NCI-H2196 treated with DMSO at 0.1 percent for 48 hours (cell line): ENCODE data around the gene RASIP1.

Experiments used
- DNase-seq: peaks from one replicate; lab custom pipeline; 2025; ENCODE audit not compliant: unreplicated experiment; lab: John Stamatoyannopoulos, UW

Gene RASIP1

DNA sequence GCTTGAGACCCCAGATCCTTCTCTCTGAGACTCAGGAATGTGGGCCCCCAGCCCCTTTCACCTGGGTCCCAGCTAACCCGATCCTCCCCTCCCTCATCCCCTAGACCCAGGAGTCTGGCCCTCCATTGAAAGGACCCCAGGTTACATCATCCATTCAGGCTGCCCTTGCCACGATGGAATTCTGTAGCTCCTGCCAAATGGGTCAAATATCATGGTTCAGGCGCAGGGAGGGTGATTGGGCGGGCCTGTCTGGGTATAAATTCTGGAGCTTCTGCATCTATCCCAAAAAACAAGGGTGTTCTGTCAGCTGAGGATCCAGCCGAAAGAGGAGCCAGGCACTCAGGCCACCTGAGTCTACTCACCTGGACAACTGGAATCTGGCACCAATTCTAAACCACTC, 15.4 kb upstream of the RASIP1 start:
- DNase-seq: no peak

DNA sequence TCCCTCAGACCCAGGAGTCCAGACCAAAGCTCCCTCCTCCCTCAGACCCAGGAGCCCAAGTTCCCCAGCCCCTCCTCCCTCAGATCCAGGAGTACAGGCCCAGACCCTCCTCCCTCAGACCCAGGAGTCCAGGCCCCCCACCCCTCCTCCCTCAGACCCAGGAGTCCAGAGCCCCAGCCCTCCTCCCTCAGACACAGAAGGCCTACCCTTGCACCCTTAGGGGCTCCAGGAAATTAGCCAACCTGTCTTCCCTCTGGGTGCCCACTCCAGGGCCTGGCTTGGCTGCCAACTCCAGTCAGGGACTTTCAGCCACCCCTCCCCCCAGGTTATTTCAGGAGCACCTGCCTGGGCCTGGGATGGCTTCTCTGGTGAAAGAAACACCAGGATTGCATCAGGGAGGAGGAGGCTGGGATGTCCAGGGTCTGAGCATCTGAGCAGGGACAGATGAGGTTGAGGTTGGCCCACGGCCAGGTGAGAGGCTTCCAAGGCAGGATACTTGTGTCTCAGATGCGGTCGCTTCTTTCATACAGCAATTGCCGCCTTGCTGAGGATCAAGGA, 14.8 kb upstream of the RASIP1 start, which contains the start of gene FGF21:
FGF21 (plus strand) TSS at position 441 of the 558 bp plus-strand sequence. CDS start 713 bp downstream, outside the sequence.
- DNase-seq: peak; percentile 67

- peak; percentile 94 for DNase-seq
Observed at GRCh38 chr19:48752496-48753365, 12.3 kb upstream of the RASIP1 start, which contains the start of gene FUT1. TSS of gene FUT1 (minus strand) at chr19:48752641. CDS start at chr19:48751281, 1,360 bp downstream.

DNA sequence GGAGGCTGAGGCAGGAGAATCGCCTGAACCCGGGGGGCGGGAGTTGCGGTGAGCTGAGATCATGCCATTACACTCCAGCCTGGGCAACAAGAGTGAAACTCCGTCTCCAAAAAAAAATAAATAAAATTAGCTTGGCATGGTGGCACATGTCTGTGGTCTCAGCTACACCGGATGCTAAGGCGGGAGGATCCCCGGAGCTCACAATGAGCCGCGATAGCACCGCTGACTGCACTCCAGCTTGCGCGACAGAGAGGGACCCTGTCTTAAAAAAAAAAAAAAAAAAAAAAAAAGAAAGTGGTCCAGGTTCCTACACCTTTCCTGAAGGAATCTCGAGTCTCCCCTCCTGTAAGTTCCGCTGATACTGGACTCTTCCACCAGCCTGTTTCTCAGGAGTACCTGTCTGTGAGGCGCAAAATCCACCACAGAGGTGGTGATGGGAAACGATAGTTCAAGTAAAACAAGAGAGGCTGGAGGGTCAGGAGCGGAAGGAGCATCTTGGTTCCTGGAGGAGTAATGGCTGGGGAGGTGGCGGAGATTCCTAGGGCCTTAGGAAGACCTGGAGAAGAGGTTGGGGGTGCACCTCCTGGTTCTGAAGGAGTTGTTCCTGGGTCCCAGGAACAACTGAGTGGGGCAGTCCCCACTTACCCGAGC, 11.6 kb upstream of the RASIP1 start:
- no peak for DNase-seq

- DNase-seq: no peak
Observed at GRCh38 chr19:48750771-48751504, 10.5 kb upstream of the RASIP1 start.

- no peak for DNase-seq
Observed at GRCh38 chr19:48750351-48750750, 9.9 kb upstream of the RASIP1 start.

DNA sequence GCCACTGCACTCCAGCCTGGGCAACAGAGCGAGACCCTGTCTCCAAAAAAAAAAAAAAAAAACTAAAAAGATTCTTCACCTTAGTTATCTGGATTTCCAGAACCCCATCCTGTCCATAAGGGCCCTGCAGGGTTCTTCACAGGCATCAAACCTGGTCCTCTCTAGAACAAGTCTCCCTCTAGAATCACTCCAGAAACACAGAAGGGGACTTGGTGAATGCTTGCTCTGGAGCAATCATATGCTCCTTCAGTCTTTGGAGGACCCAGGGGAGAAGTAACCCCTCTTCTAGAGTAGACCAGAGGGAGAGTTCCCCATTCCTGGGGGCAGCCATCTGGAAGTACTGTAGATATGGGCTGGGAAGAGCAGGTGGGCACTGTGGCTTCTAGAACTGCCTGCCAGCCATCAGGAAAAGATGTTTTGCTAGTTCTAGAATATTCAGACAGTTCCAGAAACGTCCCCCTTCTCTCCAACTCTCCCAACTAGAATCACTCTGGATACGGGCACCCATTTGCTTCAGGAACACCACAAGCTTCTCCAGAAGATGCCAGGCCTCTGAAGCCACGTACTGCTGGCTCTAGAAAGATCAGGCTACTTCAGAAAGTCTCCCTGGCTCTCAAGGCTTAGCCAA, 9.3 kb upstream of the RASIP1 start:
- no peak for DNase-seq

DNA sequence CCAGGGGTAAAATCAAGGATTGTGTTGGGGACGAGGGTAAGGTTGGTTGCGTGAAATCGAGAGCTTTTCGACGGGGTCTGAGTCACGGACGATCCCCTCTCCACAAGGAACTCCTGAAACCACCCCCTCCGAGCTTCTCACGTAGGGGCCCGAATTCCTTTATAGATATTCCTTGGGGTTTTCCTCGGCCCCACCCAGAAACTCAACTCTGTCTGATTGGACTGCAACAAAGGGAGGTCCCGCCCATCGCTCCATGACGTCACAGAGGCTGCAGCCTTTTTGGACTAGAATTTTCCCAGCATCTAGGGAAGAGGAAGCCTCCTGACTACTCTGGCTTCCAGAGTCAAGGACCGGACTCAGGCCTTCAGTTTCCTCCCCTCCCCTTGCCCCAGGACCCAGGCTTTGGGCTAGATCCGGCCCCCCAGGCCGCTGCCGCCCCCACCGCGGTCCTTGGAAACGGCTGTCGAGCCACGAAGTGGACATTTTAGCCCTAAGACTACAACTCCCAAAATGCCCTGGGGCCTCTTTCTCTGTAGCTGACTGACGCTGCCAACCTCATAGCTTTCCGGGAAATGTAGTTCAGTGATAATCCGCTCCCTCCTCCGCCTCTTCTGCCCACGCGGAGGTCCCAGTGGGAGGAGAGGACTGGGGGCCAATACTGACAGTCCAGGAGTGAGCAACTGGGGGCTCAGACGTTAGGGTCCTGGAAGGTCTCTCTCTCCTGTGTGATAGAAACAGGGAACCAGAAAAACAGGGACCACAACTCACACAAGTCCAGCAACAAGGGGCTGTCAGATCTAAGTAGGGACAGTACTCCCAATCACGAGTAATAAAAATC, 6.5 kb upstream of the RASIP1 start, which contains the start of gene IZUMO1:
IZUMO1 (minus strand) TSS at position 172 of the 838 bp plus-strand sequence. CDS start 1,050 bp downstream, outside the sequence.
- DNase-seq: no peak

DNA sequence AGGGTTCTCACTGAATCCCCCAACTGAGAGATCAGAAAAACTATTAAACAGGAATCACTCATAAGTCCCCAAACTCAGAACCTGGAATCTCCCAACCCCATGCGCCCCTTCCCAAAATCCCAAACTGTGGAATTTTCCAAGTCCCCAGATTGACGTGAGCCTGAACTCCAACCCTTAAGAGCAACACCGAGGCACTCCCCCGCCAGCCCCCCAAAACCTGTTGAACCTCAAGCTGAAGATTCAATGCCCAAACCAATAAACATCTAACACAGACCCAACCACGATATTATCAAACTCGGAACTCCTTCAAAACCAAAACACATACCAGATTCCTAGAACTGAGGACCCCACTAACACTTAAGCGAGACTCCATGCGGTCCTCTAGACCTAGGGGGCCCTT, 5.7 kb upstream of the RASIP1 start:
- DNase-seq: no peak

- peak; percentile 43 for DNase-seq
Observed at GRCh38 chr19:48745208-48745995, 5.0 kb upstream of the RASIP1 start.

GRCh38 chr19:48742096-48742495, 1.7 kb upstream of the RASIP1 start:
- no peak for DNase-seq

- DNase-seq: no peak
Observed at GRCh38 chr19:48741129-48741999, 954 bp upstream of the RASIP1 start.

GRCh38 chr19:48739404-48740163, 826 bp downstream of the RASIP1 start:
- DNase-seq: no peak

DNA sequence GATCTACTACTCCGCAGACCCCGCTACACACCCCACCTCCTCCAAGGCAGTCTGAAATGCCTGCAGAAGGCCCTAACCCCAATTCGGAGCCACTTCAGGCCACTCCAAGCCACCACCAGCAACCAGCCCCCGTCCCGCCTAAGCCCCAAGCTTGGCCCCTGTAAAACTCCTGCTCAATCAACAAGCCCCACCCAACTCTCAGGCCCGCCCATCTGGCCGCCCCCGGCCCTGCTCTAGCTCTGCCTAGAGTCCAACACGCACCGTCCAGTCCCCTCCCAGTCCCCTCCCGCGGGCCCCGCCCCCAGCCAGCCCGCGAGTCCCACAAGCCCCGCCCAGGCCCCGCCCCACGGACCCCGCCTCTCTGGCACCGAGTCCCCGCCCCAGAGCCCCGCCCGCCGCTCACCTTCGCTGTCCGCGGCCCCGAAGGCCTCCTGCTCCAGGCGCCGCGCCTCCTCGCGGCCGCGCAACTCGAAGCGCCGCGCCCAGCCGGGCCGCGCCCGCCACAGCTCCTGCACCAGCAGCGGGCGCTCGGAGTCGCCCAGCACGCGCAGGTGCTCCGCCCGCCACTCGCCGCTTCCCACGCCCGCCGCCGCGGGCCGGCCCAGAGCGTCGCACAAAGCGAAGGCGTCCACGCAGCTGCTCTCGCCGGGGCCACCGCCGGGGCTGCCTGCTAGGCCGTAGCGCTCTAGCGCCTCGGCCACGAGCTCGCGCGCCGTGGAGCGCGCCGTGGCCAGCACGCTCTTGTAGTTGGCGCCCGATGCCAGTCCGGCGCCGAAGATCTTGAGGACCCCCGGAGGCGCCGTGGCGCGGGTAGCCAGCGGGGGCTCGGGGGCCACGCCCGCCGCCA, 1.6 kb downstream of the RASIP1 start:
- DNase-seq: peak; percentile 85

DNA sequence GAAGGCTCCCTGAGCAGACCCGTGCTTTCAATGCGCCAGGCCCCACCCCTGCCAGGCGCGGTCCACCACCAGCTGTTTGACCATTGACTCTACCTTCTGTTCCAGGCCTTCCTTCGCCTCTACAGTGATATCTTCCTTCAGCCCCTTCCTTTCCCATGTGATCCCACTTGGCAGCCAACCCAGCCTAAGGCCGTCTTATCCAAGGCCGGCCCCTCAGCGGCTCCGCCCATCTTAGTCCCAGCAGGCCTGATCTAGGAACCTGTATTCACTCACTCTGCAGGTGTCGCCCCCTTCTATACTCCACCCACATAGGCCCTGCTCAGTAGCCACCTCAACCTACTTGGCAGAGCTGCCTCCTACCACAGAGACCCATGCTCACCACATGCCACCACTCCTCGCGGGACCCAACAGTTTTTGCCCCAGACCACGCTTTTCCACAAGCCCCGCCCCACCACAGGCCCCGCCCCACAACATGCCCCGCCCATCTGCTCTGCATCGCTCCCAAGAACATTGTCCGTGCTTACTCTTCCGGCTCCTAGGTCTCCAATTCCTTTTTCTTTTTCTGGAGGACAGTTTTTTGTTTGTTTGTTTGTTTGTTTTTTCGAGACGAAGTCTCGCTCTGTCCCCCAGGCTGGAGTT, 2.9 kb downstream of the RASIP1 start:
- DNase-seq: no peak
